ENCODE data around the gene ATF6B.
"Not testable (repeated sequence)": the region's sequence is repeated elsewhere in the genome, so short reads cannot be mapped to it uniquely, and the experiment has no call there.

ATF6B gene

GRCh38 chr6:32154514-32155161, 26.6 kb upstream of the ATF6B start:
- peak in 1 of 2 donors; percentile 35 for DNase-seq (ENCODE audit: low read depth in 2 of 2)

- DNase-seq (ENCODE audit: low read depth in 2 of 2): peak; percentile 54 to 61
These were observed 25.8 kb upstream of the ATF6B start, which contains the start of gene PPT2 for GRCh38 chr6:32153564-32154513. Gene PPT2, plus strand, starts transcription at chr6:32154141. Its CDS starts 454 bp downstream, at chr6:32154595.

- no peak for DNase-seq (ENCODE audit: low read depth in 2 of 2)
These were observed 24.9 kb upstream of the ATF6B start for GRCh38 chr6:32152769-32153563.

- DNase-seq (ENCODE audit: low read depth in 2 of 2): no peak
These were observed 24.1 kb upstream of the ATF6B start, which contains the start of gene PRRT1 for GRCh38 chr6:32151863-32152768. Gene PRRT1, minus strand, starts transcription at chr6:32151939. Its CDS starts 112 bp downstream, at chr6:32151827.

- no peak for DNase-seq (ENCODE audit: low read depth in 2 of 2)
These were observed 23.3 kb upstream of the ATF6B start for GRCh38 chr6:32151181-32151862.

- DNase-seq (ENCODE audit: low read depth in 2 of 2): no peak
These were observed 22.2 kb upstream of the ATF6B start for GRCh38 chr6:32149932-32150870.

- no peak for DNase-seq (ENCODE audit: low read depth in 2 of 2)
These were observed 21.2 kb upstream of the ATF6B start for GRCh38 chr6:32149092-32149755.

- DNase-seq (ENCODE audit: low read depth in 2 of 2): peak; percentile 38 to 53
These were observed 20.4 kb upstream of the ATF6B start for GRCh38 chr6:32148289-32149091.

- DNase-seq (ENCODE audit: low read depth in 2 of 2): no peak
These were observed 19.5 kb upstream of the ATF6B start for GRCh38 chr6:32147401-32148132.

GRCh38 chr6:32146687-32147086, 18.6 kb upstream of the ATF6B start:
- DNase-seq (ENCODE audit: low read depth in 2 of 2): no peak

GRCh38 chr6:32146287-32146686, 18.2 kb upstream of the ATF6B start:
- DNase-seq (ENCODE audit: low read depth in 2 of 2): no peak

GRCh38 chr6:32144238-32144637, 16.2 kb upstream of the ATF6B start:
- not testable (repeated sequence) for DNase-seq (ENCODE audit: low read depth in 2 of 2)

- no peak for DNase-seq (ENCODE audit: low read depth in 2 of 2)
These were observed 12.5 kb upstream of the ATF6B start for GRCh38 chr6:32140420-32141046.

GRCh38 chr6:32139590-32139989, 11.5 kb upstream of the ATF6B start:
- DNase-seq (ENCODE audit: low read depth in 2 of 2): no peak

- no peak for DNase-seq (ENCODE audit: low read depth in 2 of 2)
These were observed 9.4 kb upstream of the ATF6B start for GRCh38 chr6:32137454-32137853.

GRCh38 chr6:32133786-32134185, 5.7 kb upstream of the ATF6B start:
- no peak for DNase-seq (ENCODE audit: low read depth in 2 of 2)

GRCh38 chr6:32132110-32132509, 4.1 kb upstream of the ATF6B start:
- no peak for DNase-seq (ENCODE audit: low read depth in 2 of 2)

Data from stimulated activated CD8-positive, alpha-beta memory T cell treated with anti-CD3 and anti-CD28 coated beads, Interleukin-7, amount 100 ng/mL, for 1 hour (primary cell).